Activated naive CD4-positive, alpha-beta T cell treated with anti-CD3 and anti-CD28 coated beads, Interleukin-2, amount 50 U/mL, for 24 hours (primary cell): ENCODE results near the gene PTPRD.

Experiments
- H3K27ac Mint-ChIP-seq: one replicate; pipeline ENCODE4 v1.8.0; 2021; ENCODE audit warnings: mild to moderate bottlenecking, mixed read lengths
- H3K27me3 Mint-ChIP-seq: one replicate; pipeline ENCODE4 v1.8.0; 2021; ENCODE audit warnings: mixed read lengths
- H3K36me3 Mint-ChIP-seq: one replicate; pipeline ENCODE4 v1.8.0; 2021; ENCODE audit warnings: mixed read lengths
- H3K4me1 Mint-ChIP-seq: one replicate; pipeline ENCODE4 v1.8.0; 2021; ENCODE audit warnings: mixed read lengths
- H3K4me3 Mint-ChIP-seq: one replicate; pipeline ENCODE4 v1.8.0; 2021; ENCODE audit warnings: mild to moderate bottlenecking, mixed read lengths
- H3K9me3 Mint-ChIP-seq: one replicate; pipeline ENCODE4 v1.8.0; 2021; ENCODE audit warnings: mixed read lengths

PTPRD gene

GRCh38 chr9:10612641-10613398, at the start of gene PTPRD:
PTPRD (minus strand) TSS chr9:10613002.
- Mint-ChIP-seq H3K36me3 (no peaks in the 10 kb centered on the region), H3K9me3 (no peaks in the 10 kb centered on the region), H3K27me3 (peaks cover 33% of the 10 kb centered on the region), H3K4me1 (peaks cover 4% of the 10 kb centered on the region), H3K27ac (peak within 1 kb of the TSS; percentile 75), H3K4me3 (peak within 1 kb of the TSS; percentile 33)

- H3K4me1 Mint-ChIP-seq, result no peaks in the 10 kb centered on the region
- H3K36me3 Mint-ChIP-seq, result no peaks in the 10 kb centered on the region
- no peak overlapping the region for H3K27ac Mint-ChIP-seq
- H3K9me3 Mint-ChIP-seq, result peaks cover 5% of the 10 kb centered on the region
- no peaks in the 10 kb centered on the region for H3K27me3 Mint-ChIP-seq
- no peak overlapping the region for H3K4me3 Mint-ChIP-seq
Observed at GRCh38 chr9:10661994-10662393, 49.2 kb upstream of the PTPRD start.

DNA sequence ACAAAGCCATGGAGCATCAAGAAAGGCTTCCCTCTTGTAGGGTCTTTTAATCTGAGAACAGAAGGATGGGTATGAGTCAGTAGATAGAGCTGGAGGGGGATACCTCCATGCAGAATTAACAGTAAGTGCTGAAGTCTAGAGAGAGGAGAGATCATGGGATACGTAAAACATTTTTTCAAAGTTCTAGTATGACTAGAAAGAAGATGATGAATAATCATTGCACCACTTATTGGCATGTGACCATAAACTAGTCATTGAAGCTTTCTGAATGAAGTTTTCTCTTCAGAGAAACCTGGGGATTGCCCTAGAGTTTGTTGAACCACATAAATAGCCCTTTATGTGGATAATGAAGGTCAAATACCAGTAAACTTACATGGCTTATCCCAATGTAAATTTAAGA, 48.6 kb upstream of the PTPRD start:
- H3K27ac Mint-ChIP-seq, result no peak overlapping the region
- no peaks in the 10 kb centered on the region for H3K27me3 Mint-ChIP-seq
- H3K9me3 Mint-ChIP-seq, result peaks cover 5% of the 10 kb centered on the region
- no peaks in the 10 kb centered on the region for H3K36me3 Mint-ChIP-seq
- no peak overlapping the region for H3K4me3 Mint-ChIP-seq
- no peaks in the 10 kb centered on the region for H3K4me1 Mint-ChIP-seq

DNA sequence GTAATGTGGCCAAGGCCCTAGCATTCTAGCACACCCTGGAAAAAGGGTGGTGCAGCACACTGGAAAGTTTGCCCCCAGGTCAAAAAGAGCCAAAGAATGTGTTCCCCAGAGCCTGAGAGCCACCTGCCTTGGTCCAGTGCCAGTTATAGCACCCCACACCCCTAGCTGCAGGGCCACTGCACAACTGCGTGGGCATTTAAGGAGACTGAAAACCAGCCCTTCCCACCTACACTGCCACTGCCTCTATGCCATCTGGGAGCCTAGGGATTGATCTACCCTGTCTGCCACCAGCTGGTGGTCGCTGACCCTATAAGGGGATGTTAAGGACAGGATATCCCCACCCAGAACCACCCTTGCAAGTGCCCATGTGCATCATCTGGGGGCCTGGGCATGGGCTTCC, 38.2 kb upstream of the PTPRD start:
- H3K27ac Mint-ChIP-seq, result no peak overlapping the region
- no peaks in the 10 kb centered on the region for H3K4me1 Mint-ChIP-seq
- peaks cover 4% of the 10 kb centered on the region for H3K36me3 Mint-ChIP-seq
- peaks cover 22% of the 10 kb centered on the region for H3K9me3 Mint-ChIP-seq
- no peaks in the 10 kb centered on the region for H3K27me3 Mint-ChIP-seq
- H3K4me3 Mint-ChIP-seq, result no peak overlapping the region

- Mint-ChIP-seq H3K4me3 (no peak overlapping the region), H3K27me3 (no peaks in the 10 kb centered on the region), H3K36me3 (peaks cover 4% of the 10 kb centered on the region)
Observed at GRCh38 chr9:10649076-10649475, 36.3 kb upstream of the PTPRD start.

GRCh38 chr9:10633785-10634184, 21.0 kb upstream of the PTPRD start:
- Mint-ChIP-seq H3K27me3 (no peaks in the 10 kb centered on the region), H3K36me3 (no peaks in the 10 kb centered on the region), H3K9me3 (peaks cover 13% of the 10 kb centered on the region), H3K27ac (no peak overlapping the region), H3K4me1 (no peaks in the 10 kb centered on the region), H3K4me3 (no peak overlapping the region)

More at GRCh38 chr9:10649076-10649475, 36.3 kb upstream of the PTPRD start:
- peaks cover 22% of the 10 kb centered on the region for H3K9me3 Mint-ChIP-seq
- H3K27ac Mint-ChIP-seq, result no peak overlapping the region
- no peaks in the 10 kb centered on the region for H3K4me1 Mint-ChIP-seq

- no peak overlapping the region for H3K27ac Mint-ChIP-seq
- no peaks in the 10 kb centered on the region for H3K9me3 Mint-ChIP-seq
Observed at GRCh38 chr9:10614196-10614800, 1.5 kb upstream of the PTPRD start.

DNA sequence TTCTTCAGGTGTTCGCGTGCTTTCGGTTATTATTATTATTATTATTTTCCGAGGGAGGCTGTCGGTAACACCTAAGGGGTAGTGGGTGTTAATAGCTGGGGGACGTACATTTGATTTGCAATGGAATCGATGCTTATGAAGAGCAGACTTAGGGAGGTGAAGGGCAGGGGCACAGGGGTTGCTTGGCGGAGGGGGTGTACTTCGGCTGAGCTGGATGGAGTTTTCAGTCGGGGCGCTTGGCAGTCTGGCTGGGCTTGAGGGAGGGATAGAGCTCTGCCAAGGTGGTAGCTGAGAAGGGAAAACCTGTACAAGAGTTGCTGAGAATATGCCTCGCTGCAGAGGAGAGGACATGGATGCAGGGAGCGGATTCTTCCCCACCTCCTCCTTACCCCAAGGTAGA, 617 bp upstream of the PTPRD start:
- Mint-ChIP-seq H3K4me1 (peaks cover 4% of the 10 kb centered on the region), H3K36me3 (no peaks in the 10 kb centered on the region), H3K9me3 (no peaks in the 10 kb centered on the region), H3K4me3 (peak overlapping the region; percentile 13), H3K27ac (peak overlapping the region; percentile 75), H3K27me3 (peaks cover 33% of the 10 kb centered on the region)

More at GRCh38 chr9:10614196-10614800, 1.5 kb upstream of the PTPRD start:
- Mint-ChIP-seq H3K36me3 (no peaks in the 10 kb centered on the region), H3K4me3 (no peak overlapping the region), H3K27me3 (peaks cover 33% of the 10 kb centered on the region), H3K4me1 (peaks cover 4% of the 10 kb centered on the region)

- Mint-ChIP-seq H3K4me1 (no peaks in the 10 kb centered on the region), H3K27me3 (no peaks in the 10 kb centered on the region), H3K4me3 (no peak overlapping the region), H3K36me3 (no peaks in the 10 kb centered on the region), H3K27ac (no peak overlapping the region), H3K9me3 (peaks cover 3% of the 10 kb centered on the region)
Observed at GRCh38 chr9:10605388-10605787, 7.4 kb downstream of the PTPRD start.

GRCh38 chr9:10604927-10605326, 7.9 kb downstream of the PTPRD start:
- Mint-ChIP-seq H3K4me3 (no peak overlapping the region), H3K4me1 (no peaks in the 10 kb centered on the region), H3K27ac (no peak overlapping the region), H3K27me3 (no peaks in the 10 kb centered on the region), H3K9me3 (peaks cover 3% of the 10 kb centered on the region), H3K36me3 (no peaks in the 10 kb centered on the region)

GRCh38 chr9:10597801-10598200, 15.0 kb downstream of the PTPRD start:
- Mint-ChIP-seq H3K4me1 (no peaks in the 10 kb centered on the region), H3K27me3 (no peaks in the 10 kb centered on the region), H3K9me3 (no peaks in the 10 kb centered on the region), H3K36me3 (no peaks in the 10 kb centered on the region), H3K4me3 (no peak overlapping the region), H3K27ac (no peak overlapping the region)

- Mint-ChIP-seq H3K4me3 (no peak overlapping the region), H3K27ac (no peak overlapping the region), H3K4me1 (no peaks in the 10 kb centered on the region)
Observed at GRCh38 chr9:10594482-10594881, 18.3 kb downstream of the PTPRD start.

GRCh38 chr9:10586407-10586806, 26.4 kb downstream of the PTPRD start:
- Mint-ChIP-seq H3K4me3 (no peak overlapping the region), H3K9me3 (peaks cover 15% of the 10 kb centered on the region), H3K27me3 (no peaks in the 10 kb centered on the region), H3K27ac (no peak overlapping the region), H3K4me1 (no peaks in the 10 kb centered on the region), H3K36me3 (no peaks in the 10 kb centered on the region)

More at GRCh38 chr9:10594482-10594881, 18.3 kb downstream of the PTPRD start:
- Mint-ChIP-seq H3K9me3 (peaks cover 4% of the 10 kb centered on the region), H3K36me3 (no peaks in the 10 kb centered on the region), H3K27me3 (no peaks in the 10 kb centered on the region)

DNA sequence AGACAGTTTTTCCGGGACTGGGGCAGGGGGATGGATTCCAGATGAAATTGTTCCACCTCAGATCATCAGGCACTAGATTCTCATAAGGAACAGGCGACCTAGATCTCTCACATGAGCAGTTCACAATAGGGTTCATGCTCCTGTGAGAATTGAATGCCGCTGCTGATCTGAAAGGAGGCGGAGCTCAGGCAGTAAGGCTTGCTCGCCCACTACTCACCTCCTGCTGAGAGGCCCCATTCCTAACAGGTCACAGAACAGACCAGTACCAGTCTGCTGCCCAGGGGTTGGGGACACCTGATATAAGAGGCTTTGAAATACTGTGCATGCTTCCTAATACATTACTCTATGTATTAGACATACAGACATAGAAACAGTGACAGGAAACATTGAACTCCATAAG, 41.1 kb downstream of the PTPRD start:
- Mint-ChIP-seq H3K4me3 (no peak overlapping the region), H3K4me1 (no peaks in the 10 kb centered on the region), H3K27me3 (no peaks in the 10 kb centered on the region), H3K9me3 (peaks cover 8% of the 10 kb centered on the region), H3K27ac (no peak overlapping the region), H3K36me3 (no peaks in the 10 kb centered on the region)

DNA sequence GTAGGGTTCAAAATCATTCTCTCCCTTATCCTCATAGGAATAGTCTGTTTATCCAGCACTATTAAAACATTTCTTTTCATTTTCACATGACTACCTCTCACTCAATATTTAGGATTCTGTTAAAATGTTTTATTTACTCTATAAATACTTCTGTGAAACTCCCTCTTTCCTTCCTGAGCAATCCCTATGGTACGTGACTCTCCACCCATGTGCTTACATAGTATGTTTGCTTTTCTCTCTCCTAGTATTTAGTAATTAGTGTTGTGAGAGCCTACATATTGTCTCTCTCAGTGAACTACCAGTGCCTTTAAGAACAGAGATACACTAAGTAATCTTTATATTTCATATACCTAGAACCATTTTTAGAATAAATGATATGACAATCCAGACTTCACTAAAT, 46.0 kb downstream of the PTPRD start:
- Mint-ChIP-seq H3K27me3 (no peaks in the 10 kb centered on the region), H3K27ac (no peak overlapping the region), H3K9me3 (peaks cover 12% of the 10 kb centered on the region), H3K36me3 (no peaks in the 10 kb centered on the region), H3K4me1 (no peaks in the 10 kb centered on the region), H3K4me3 (no peak overlapping the region)

DNA sequence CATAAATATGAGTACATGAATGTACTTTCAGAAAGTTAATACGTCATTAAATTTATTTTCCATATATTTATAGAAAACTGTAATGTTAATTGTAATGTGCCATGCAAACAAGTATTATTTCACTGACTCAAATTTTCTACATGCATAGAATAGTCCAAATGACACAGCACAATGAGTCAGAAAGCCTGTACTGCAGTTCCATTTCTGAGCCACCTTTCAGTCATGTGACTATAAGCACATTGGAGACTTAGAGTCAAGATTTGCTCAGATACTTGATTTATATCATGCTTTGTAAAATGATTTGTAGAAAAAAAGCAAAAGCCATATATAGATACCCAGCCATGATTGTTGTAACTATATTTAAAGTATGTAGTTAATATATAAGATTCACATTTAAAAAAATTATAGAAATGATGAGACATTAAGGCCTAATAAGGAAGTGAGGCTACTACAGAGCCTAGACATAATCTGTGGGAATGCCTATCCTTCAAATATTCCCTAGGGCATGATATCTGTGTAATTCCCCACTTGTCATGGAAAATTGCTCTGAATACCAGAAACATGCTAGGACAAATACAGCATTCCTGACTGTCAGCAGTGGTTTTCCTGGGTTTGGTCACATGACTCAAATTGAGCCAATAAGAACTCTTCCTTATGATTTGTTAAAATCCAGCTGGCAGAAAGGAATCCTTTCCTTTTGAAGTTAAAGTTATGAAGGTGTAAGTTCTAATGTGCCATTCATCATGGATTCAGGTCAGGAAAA, 50.0 kb downstream of the PTPRD start:
- Mint-ChIP-seq H3K36me3 (no peaks in the 10 kb centered on the region), H3K9me3 (peaks cover 8% of the 10 kb centered on the region), H3K4me3 (no peak overlapping the region), H3K27ac (no peak overlapping the region), H3K27me3 (no peaks in the 10 kb centered on the region), H3K4me1 (no peaks in the 10 kb centered on the region)
